ENCODE measurements around the gene XRRA1. TPM values are rescaled to one million over a fixed set of nuclear protein-coding genes. Genes with fewer than 3 reads are reported as not detected.

XRRA1 gene
- polyA plus RNA-seq, 3 donors = 1.2 to 3.6 (median 3.5) TPM

DNA sequence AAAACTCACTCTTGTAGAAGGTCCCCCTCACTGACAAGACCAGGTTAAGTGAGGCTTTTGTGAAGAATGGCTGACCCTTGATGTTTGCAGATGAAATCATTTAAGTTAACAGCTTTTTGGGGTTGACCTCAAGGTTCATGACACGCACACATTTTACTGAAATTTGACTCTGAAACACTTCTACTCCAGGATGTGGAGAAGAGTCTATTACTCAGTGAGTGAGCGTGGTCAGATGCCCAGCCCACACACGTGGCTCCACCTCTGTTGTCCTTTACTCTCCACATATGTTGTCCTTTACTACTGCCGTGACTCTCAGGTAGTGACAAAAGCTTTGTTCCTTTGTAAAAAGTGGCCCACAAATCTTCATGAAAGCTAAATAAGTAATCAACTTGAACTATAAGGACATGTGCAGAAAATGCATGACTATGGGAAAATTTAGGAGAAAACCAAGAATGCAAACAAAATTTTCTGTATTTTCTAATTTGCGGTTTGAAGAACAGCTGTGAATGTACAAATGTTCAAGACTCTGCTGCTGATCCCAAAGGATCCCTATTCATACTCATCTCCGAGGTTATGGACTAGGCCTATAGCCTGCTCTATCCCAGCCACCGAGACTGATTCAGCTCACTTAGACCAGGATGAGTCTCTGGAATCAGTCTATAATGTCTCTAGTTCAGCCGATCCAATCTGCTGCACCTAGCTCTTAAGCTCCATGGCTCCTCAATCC is 22.4 kb downstream of the XRRA1 start:
- Histone ChIP-seq H3K9me3 (replicated peaks in 1 of 2; ENCODE audit: control insufficient read depth in 1 of 2, insufficient read depth in 1 of 2, low read length in 2 of 2) (no peaks in the 10 kb centered on the region), H2AFZ (ENCODE audit: insufficient read depth, low read depth, low read length, poor library complexity, severe bottlenecking) (no peak overlapping the region), H3K4me1 (ENCODE audit: control insufficient read depth in 1 of 2, insufficient read depth in 2 of 2, low read length in 2 of 2) (no peaks in the 10 kb centered on the region), H3K4me2 (replicated peaks; ENCODE audit: extremely low read depth, low read length, poor library complexity, severe bottlenecking) (no peak overlapping the region), H4K20me1 (ENCODE audit: insufficient read depth, low read length) (no peaks in the 10 kb centered on the region), H3K27me3 (ENCODE audit: control insufficient read depth in 2 of 2, insufficient read depth in 2 of 2, low read length in 2 of 2) (no peaks in the 10 kb centered on the region), H3K9ac (ENCODE audit: insufficient read depth, low read length, poor library complexity, severe bottlenecking) (no peak overlapping the region), H3K79me2 (ENCODE audit: insufficient read depth, low read length) (no peaks in the 10 kb centered on the region), H3K27ac (ENCODE audit: low read depth in 1 of 2, low read length in 2 of 2) (no peak overlapping the region), H3K36me3 (replicated peaks in 1 of 2; ENCODE audit: control insufficient read depth in 1 of 2, insufficient read depth in 2 of 2, low read length in 2 of 2) (no peaks in the 10 kb centered on the region), H3K4me3 (replicated peaks in 1 of 3; ENCODE audit: low read depth in 2 of 3, low read length in 3 of 3) (no peak overlapping the region)
- Mint-ChIP-seq H3K9me3 (no peaks in the 10 kb centered on the region), H3K36me3 (peaks cover 21 to 23% of the 10 kb centered on the region in 2 donors), H3K27ac (no peak overlapping the region), H3K4me1 (no peaks in the 10 kb centered on the region), H3K4me3 (no peak overlapping the region), H3K27me3 (ENCODE audit: low read depth in 3 of 3) (no peaks in the 10 kb centered on the region)
- DNase-seq = no peak
- intact Hi-C loops (cut with micrococcal nuclease) = loop anchor here (5.0 kb wide), 2 partner anchors 106 to 321 kb away; no protein-coding TSS in a partner anchor
- TF ChIP-seq CTCF (IDR thresholded peaks at IDR 0.05) = no peak
- WGBS (ENCODE audit: insufficient coverage) = 95% methylated on average over 6 of the region's 8 CpGs

GRCh38 chr11:74925281-74925680 is 23.6 kb downstream of the XRRA1 start:
- Histone ChIP-seq H3K79me2 (ENCODE audit: insufficient read depth, low read length) (no peaks in the 10 kb centered on the region), H3K4me2 (replicated peaks; ENCODE audit: extremely low read depth, low read length, poor library complexity, severe bottlenecking) (no peak overlapping the region), H3K4me3 (replicated peaks in 1 of 3; ENCODE audit: low read depth in 2 of 3, low read length in 3 of 3) (no peak overlapping the region), H3K9me3 (replicated peaks in 1 of 2; ENCODE audit: control insufficient read depth in 1 of 2, insufficient read depth in 1 of 2, low read length in 2 of 2) (no peaks in the 10 kb centered on the region), H2AFZ (ENCODE audit: insufficient read depth, low read depth, low read length, poor library complexity, severe bottlenecking) (no peak overlapping the region), H3K27ac (ENCODE audit: low read depth in 1 of 2, low read length in 2 of 2) (no peak overlapping the region), H3K27me3 (ENCODE audit: control insufficient read depth in 2 of 2, insufficient read depth in 2 of 2, low read length in 2 of 2) (no peaks in the 10 kb centered on the region), H4K20me1 (ENCODE audit: insufficient read depth, low read length) (no peaks in the 10 kb centered on the region), H3K9ac (ENCODE audit: insufficient read depth, low read length, poor library complexity, severe bottlenecking) (no peak overlapping the region), H3K4me1 (ENCODE audit: control insufficient read depth in 1 of 2, insufficient read depth in 2 of 2, low read length in 2 of 2) (no peaks in the 10 kb centered on the region), H3K36me3 (replicated peaks in 1 of 2; ENCODE audit: control insufficient read depth in 1 of 2, insufficient read depth in 2 of 2, low read length in 2 of 2) (no peaks in the 10 kb centered on the region)
- Mint-ChIP-seq H3K27ac (no peak overlapping the region), H3K27me3 (ENCODE audit: low read depth in 3 of 3) (no peaks in the 10 kb centered on the region), H3K9me3 (no peaks in the 10 kb centered on the region), H3K4me1 (no peaks in the 10 kb centered on the region), H3K36me3 (peaks cover 22 to 33% of the 10 kb centered on the region in 2 donors), H3K4me3 (no peak overlapping the region)
- intact Hi-C loops (cut with micrococcal nuclease) = loop anchor here (5.0 kb wide), 2 partner anchors 107 to 322 kb away; no protein-coding TSS in a partner anchor
- no peak for DNase-seq
- WGBS (ENCODE audit: insufficient coverage) = 100% methylated on average over 1 of the region's 4 CpGs
- no peak for TF ChIP-seq CTCF (IDR thresholded peaks at IDR 0.05)
